BLaER1 treated with 17β-estradiol and CSF1 and Interleukin-3, amounts not matched to agents 10 nM and 100 nM (cell line): ENCODE results near the gene CD3D.
"Not testable (repeated sequence)": the region's sequence is repeated elsewhere in the genome, so short reads cannot be mapped to it uniquely, and the experiment has no call there.

Experiments used
- H3K27ac ChIP-seq, 11 experiments: shearing (Covaris generic); formaldehyde crosslinking; 2 replicates each; pipeline ENCODE4 v1.8.1; 2022
- H3K27me3 ChIP-seq, 11 experiments: shearing (Covaris generic); formaldehyde crosslinking; 2 replicates each; pipeline ENCODE4 v1.8.1; 2022
- H3K36me3 ChIP-seq, 11 experiments: shearing (Covaris generic); formaldehyde crosslinking; 2 replicates each; pipeline ENCODE4 v1.8.1; 2022
- H3K4me1 ChIP-seq, 10 experiments: shearing (Covaris generic); formaldehyde crosslinking; 2 replicates each; pipeline ENCODE4 v1.8.1; 2022
- H3K4me2 ChIP-seq, 11 experiments: shearing (Covaris generic); formaldehyde crosslinking; 2 replicates each; pipeline ENCODE4 v1.8.1; 2022
- H3K4me3 ChIP-seq, 10 experiments: shearing (Covaris generic); formaldehyde crosslinking; 2 replicates each; pipeline ENCODE4 v1.8.1; 2022
- H3K9ac ChIP-seq, 11 experiments: shearing (Covaris generic); formaldehyde crosslinking; 2 replicates each; pipeline ENCODE4 v1.8.1; 2022
- H3K9me3 ChIP-seq, 11 experiments: shearing (Covaris generic); formaldehyde crosslinking; replicated peaks in 1 of 11; 2 replicates each; pipeline ENCODE4 v1.8.1; 2022
- H4K20me1 ChIP-seq, 11 experiments: shearing (Covaris generic); formaldehyde crosslinking; 2 replicates each; pipeline ENCODE4 v1.8.1; 2022
- Cebpa-rat ChIP-seq, 11 experiments: shearing (Covaris generic); IDR thresholded peaks; 2 replicates each; pipeline ENCODE4 v1.8.1; 2022

The CD3D gene

GRCh38 chr11:118311518-118311917 lies 31.0 kb downstream of the CD3D start:
- peaks cover 43 to 58% (median 49%) of the 10 kb centered on the region in 10 experiments for H3K4me1 ChIP-seq
- peak overlapping the region in 1 of 11 experiments; percentile 95; a peak in 1 of 22 replicates for H3K4me2 ChIP-seq
- no peak overlapping the region for H3K9ac ChIP-seq
- no peaks in the 10 kb centered on the region for H3K36me3 ChIP-seq
- no peaks in the 10 kb centered on the region for H3K27me3 ChIP-seq
- no peak for TF ChIP-seq Cebpa-rat (IDR thresholded peaks at IDR 0.05)
- no peak overlapping the region for H3K27ac ChIP-seq
- H3K4me3 ChIP-seq = no peak overlapping the region
- 0 out of 22 replicates have a peak, but pooled peaks cover 0 to 3% (median 0%) of the 10 kb centered on the region in 11 experiments for H3K9me3 ChIP-seq
- H4K20me1 ChIP-seq = no peaks in the 10 kb centered on the region

GRCh38 chr11:118310781-118311485 lies 31.6 kb downstream of the CD3D start:
- H3K4me3 ChIP-seq = no peak overlapping the region
- H3K27ac ChIP-seq = no peak overlapping the region
- H3K27me3 ChIP-seq = no peaks in the 10 kb centered on the region
- H3K36me3 ChIP-seq = no peaks in the 10 kb centered on the region
- H4K20me1 ChIP-seq = no peaks in the 10 kb centered on the region
- H3K9me3 ChIP-seq = 0 out of 22 replicates have a peak, but pooled peaks cover 0 to 3% (median 0%) of the 10 kb centered on the region in 11 experiments
- H3K4me2 ChIP-seq = no peak overlapping the region
- TF ChIP-seq Cebpa-rat (IDR thresholded peaks at IDR 0.05) = no peak
- peaks cover 37 to 58% (median 45%) of the 10 kb centered on the region in 10 experiments for H3K4me1 ChIP-seq
- H3K9ac ChIP-seq = no peak overlapping the region

GRCh38 chr11:118310271-118310670 lies 32.2 kb downstream of the CD3D start:
- no peaks in the 10 kb centered on the region for H3K27me3 ChIP-seq
- no peak overlapping the region for H3K4me2 ChIP-seq
- TF ChIP-seq Cebpa-rat (IDR thresholded peaks at IDR 0.05) = no peak
- H3K36me3 ChIP-seq = no peaks in the 10 kb centered on the region
- peaks cover 31 to 55% (median 41%) of the 10 kb centered on the region in 10 experiments for H3K4me1 ChIP-seq
- H3K27ac ChIP-seq = no peak overlapping the region
- no peaks in the 10 kb centered on the region for H4K20me1 ChIP-seq
- 0 out of 22 replicates have a peak, but pooled peaks cover 0 to 3% (median 0%) of the 10 kb centered on the region in 11 experiments for H3K9me3 ChIP-seq
- H3K9ac ChIP-seq = no peak overlapping the region
- no peak overlapping the region for H3K4me3 ChIP-seq

GRCh38 chr11:118308995-118309528 lies 33.4 kb downstream of the CD3D start:
- not testable (repeated sequence) for H3K4me2 ChIP-seq, H3K4me3 ChIP-seq, H3K36me3 ChIP-seq, H3K9ac ChIP-seq, H3K9me3 ChIP-seq, H4K20me1 ChIP-seq, H3K27me3 ChIP-seq, H3K27ac ChIP-seq
- H3K4me1 ChIP-seq = peaks cover 25 to 43% (median 37%) of the 10 kb centered on the region in 10 experiments

GRCh38 chr11:118306556-118306955 lies 35.9 kb downstream of the CD3D start:
- TF ChIP-seq Cebpa-rat (IDR thresholded peaks at IDR 0.05) = no peak

GRCh38 chr11:118305726-118306125 lies 36.8 kb downstream of the CD3D start:
- H3K27me3 ChIP-seq = no peaks in the 10 kb centered on the region
- H3K9me3 ChIP-seq = 0 out of 22 replicates have a peak, but pooled peaks cover 0 to 3% (median 0%) of the 10 kb centered on the region in 11 experiments
- no peaks in the 10 kb centered on the region for H4K20me1 ChIP-seq
- H3K36me3 ChIP-seq = no peaks in the 10 kb centered on the region
- H3K27ac ChIP-seq = no peak overlapping the region
- H3K4me2 ChIP-seq = 0 out of 22 replicates have a peak overlapping the region, but pooled peaks of 1 of the 11 experiments have one; percentile 13
- H3K4me1 ChIP-seq = peaks cover 8 to 22% (median 16%) of the 10 kb centered on the region in 10 experiments
- TF ChIP-seq Cebpa-rat (IDR thresholded peaks at IDR 0.05) = no peak
- H3K4me3 ChIP-seq = no peak overlapping the region
- H3K9ac ChIP-seq = no peak overlapping the region

More at GRCh38 chr11:118306556-118306955, 35.9 kb downstream of the CD3D start:
- Histone ChIP-seq H3K36me3 (no peaks in the 10 kb centered on the region), H3K9ac (no peak overlapping the region), H3K4me3 (no peak overlapping the region), H4K20me1 (no peaks in the 10 kb centered on the region), H3K27ac (no peak overlapping the region), H3K27me3 (no peaks in the 10 kb centered on the region), H3K4me1 (peaks cover 8 to 22% (median 16%) of the 10 kb centered on the region in 10 experiments), H3K4me2 (peak overlapping the region in 6 of 11 experiments; percentile 2 to 64 (median 42); a peak in 8 of 22 replicates), H3K9me3 (0 out of 22 replicates have a peak, but pooled peaks cover 0 to 3% (median 0%) of the 10 kb centered on the region in 11 experiments)

- Histone ChIP-seq H3K4me3 (no peak within 1 kb of the TSS), H3K36me3 (no peaks in the 10 kb centered on the region), H3K4me1 (peaks cover 8 to 22% (median 16%) of the 10 kb centered on the region in 10 experiments), H3K27me3 (no peaks in the 10 kb centered on the region), H3K27ac (no peak within 1 kb of the TSS), H3K4me2 (peak within 1 kb of the TSS in 8 of 11 experiments; percentile 23 to 48 (median 40); a peak in 14 of 22 replicates), H4K20me1 (no peaks in the 10 kb centered on the region), H3K9ac (no peak within 1 kb of the TSS), H3K9me3 (no peaks in the 10 kb centered on the region)
- TF ChIP-seq Cebpa-rat (IDR thresholded peaks at IDR 0.05) = no peak
These were observed 37.8 kb downstream of the CD3D start, which contains the start of gene CD3E for GRCh38 chr11:118304568-118305248. Gene CD3E (plus strand): TSS chr11:118304730. CDS start chr11:118304953, 223 bp downstream.

GRCh38 chr11:118304227-118304567 lies 38.3 kb downstream of the CD3D start:
- Histone ChIP-seq H3K36me3 (no peaks in the 10 kb centered on the region), H3K4me3 (no peak overlapping the region), H3K27ac (no peak overlapping the region), H4K20me1 (no peaks in the 10 kb centered on the region), H3K9ac (no peak overlapping the region), H3K27me3 (no peaks in the 10 kb centered on the region), H3K4me2 (peak overlapping the region in 8 of 11 experiments; percentile 23 to 48 (median 40); a peak in 14 of 22 replicates), H3K9me3 (no peaks in the 10 kb centered on the region), H3K4me1 (peaks cover 8 to 22% (median 16%) of the 10 kb centered on the region in 10 experiments)
- no peak for TF ChIP-seq Cebpa-rat (IDR thresholded peaks at IDR 0.05)

- no peak overlapping the region for H3K9ac ChIP-seq
- H3K27ac ChIP-seq = no peak overlapping the region
- TF ChIP-seq Cebpa-rat (IDR thresholded peaks at IDR 0.05) = no peak
- no peaks in the 10 kb centered on the region for H3K27me3 ChIP-seq
- H3K4me3 ChIP-seq = no peak overlapping the region
- H3K9me3 ChIP-seq = no peaks in the 10 kb centered on the region
- peaks cover 4 to 16% (median 12%) of the 10 kb centered on the region in 10 experiments for H3K4me1 ChIP-seq
- H3K4me2 ChIP-seq = peak overlapping the region in 3 of 11 experiments; percentile 7 to 33 (median 23); a peak in 2 of 22 replicates
- no peaks in the 10 kb centered on the region for H4K20me1 ChIP-seq
- H3K36me3 ChIP-seq = no peaks in the 10 kb centered on the region
These were observed 40.8 kb downstream of the CD3D start for GRCh38 chr11:118301600-118302195.
